Measurements from ENCODE around the gene TMEM63A. TPM values are rescaled to one million over a fixed set of nuclear protein-coding genes. Genes with fewer than 3 reads are reported as not detected.
A peak's percentile ranks its signal among the peaks of the same experiment; 100 is the strongest.

The TMEM63A gene
- total RNA-seq, 1 experiment from 2014 or later: 115 TPM

DNA sequence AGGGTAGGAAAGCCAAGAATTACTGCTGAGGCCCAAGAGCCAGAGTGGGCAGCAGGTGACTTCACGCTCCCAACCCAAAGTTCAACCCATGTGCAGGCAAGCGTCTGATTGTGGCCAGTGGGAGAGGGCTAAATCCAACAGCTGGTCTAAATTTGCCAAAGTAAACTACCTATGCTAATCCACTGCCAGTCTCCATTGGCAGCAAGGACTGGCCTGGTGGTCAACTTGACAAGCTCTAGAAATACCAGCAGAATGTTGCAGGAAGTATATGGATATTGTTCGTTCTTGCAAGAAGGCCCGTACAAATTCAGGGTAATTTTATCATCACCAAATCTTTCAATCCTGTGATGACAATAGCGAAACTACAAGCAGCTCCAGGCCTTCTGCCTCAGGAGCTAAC is 1.5 kb downstream of the TMEM63A start:
- Histone ChIP-seq H3K27ac (peak overlapping the region; percentile 75), H2AFZ (no peak overlapping the region), H3F3A (ENCODE audit: insufficient read depth, low read depth) (peaks cover 48% of the 10 kb centered on the region), H3K4me2 (peak overlapping the region; percentile 94), H3K9me3 (ENCODE audit: insufficient read depth, low read depth) (no peaks in the 10 kb centered on the region), H3K9me2 (ENCODE audit: insufficient read depth) (no peaks in the 10 kb centered on the region), H3K79me2 (ENCODE audit: low read depth) (peaks cover 56% of the 10 kb centered on the region), H4K20me1 (ENCODE audit: insufficient read depth) (0 out of 2 replicates have a peak, but pooled peaks cover 12% of the 10 kb centered on the region), H3K4me1 (replicated peaks; ENCODE audit: insufficient read depth) (peaks cover 62% of the 10 kb centered on the region), H3K4me3 (peak overlapping the region; percentile 92; the same call in 1 of the 2 replicates), H3K36me3 (ENCODE audit: low read depth) (peaks cover 6% of the 10 kb centered on the region; the same call in 1 of the 2 replicates), H3K27me3 (ENCODE audit: insufficient read depth, low read depth) (no peaks in the 10 kb centered on the region)
- CTCF ChIA-PET: interaction anchor here (0.6 kb wide), 1 partner anchor 9 kb away, joined by 3 read pairs; no protein-coding TSS in a partner anchor
- TSS peak; percentile 41 for BruUV-seq (replicated peaks)
- intact Hi-C loops (cut with micrococcal nuclease; ENCODE audit: unreplicated experiment): loop anchor here (2.0 to 5.0 kb wide), 2 partner anchors 96 to 182 kb away; partner anchors contain the start of gene H3-3A
- no peak for DNase-seq
- TF ChIP-seq, protein P1, sequence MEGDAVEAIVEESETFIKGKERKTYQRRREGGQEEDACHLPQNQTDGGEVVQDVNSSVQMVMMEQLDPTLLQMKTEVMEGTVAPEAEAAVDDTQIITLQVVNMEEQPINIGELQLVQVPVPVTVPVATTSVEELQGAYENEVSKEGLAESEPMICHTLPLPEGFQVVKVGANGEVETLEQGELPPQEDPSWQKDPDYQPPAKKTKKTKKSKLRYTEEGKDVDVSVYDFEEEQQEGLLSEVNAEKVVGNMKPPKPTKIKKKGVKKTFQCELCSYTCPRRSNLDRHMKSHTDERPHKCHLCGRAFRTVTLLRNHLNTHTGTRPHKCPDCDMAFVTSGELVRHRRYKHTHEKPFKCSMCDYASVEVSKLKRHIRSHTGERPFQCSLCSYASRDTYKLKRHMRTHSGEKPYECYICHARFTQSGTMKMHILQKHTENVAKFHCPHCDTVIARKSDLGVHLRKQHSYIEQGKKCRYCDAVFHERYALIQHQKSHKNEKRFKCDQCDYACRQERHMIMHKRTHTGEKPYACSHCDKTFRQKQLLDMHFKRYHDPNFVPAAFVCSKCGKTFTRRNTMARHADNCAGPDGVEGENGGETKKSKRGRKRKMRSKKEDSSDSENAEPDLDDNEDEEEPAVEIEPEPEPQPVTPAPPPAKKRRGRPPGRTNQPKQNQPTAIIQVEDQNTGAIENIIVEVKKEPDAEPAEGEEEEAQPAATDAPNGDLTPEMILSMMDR (conservative IDR thresholded peaks at IDR 0.05): no peak
- no peak for TF ChIP-seq EZH2 (IDR thresholded peaks at IDR 0.05; ENCODE audit: low read depth)
- POLR2A ChIA-PET (ENCODE audit: unreplicated experiment): interaction anchor here (1.0 kb wide), 1 partner anchor 23 kb away, joined by 8 read pairs; no protein-coding TSS in a partner anchor

DNA sequence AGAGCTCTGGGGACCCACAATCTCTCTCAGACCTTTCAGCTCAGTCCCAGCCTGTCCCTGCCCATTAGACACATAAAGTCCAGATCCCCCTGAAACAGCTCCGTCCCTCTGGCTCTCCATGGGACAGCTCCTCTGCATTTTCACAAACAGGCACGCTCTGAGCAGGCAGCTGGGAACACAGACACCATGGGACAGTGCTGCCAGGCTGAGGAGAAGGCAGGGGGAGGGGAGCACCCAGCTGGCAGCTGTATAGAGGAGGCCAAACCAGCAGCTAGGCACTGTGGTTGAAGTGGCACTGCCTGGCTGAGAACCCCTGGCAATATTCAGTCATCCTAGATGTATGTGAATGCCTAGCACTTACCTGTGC is 2.0 kb downstream of the TMEM63A start:
- peaks cover 51% of the 10 kb centered on the region for H3F3A ChIP-seq (ENCODE audit: insufficient read depth, low read depth)
- H4K20me1 ChIP-seq (ENCODE audit: insufficient read depth): 0 out of 2 replicates have a peak, but pooled peaks cover 12% of the 10 kb centered on the region
- no peaks in the 10 kb centered on the region for H3K27me3 ChIP-seq (ENCODE audit: insufficient read depth, low read depth)
- TF ChIP-seq EZH2 (IDR thresholded peaks at IDR 0.05; ENCODE audit: low read depth): no peak
- TF ChIP-seq, protein P1 (conservative IDR thresholded peaks at IDR 0.05): no peak
- H3K4me2 ChIP-seq: peak overlapping the region; percentile 94
- BruUV-seq (replicated peaks): no TSS peak
- H3K9me2 ChIP-seq (ENCODE audit: insufficient read depth): no peaks in the 10 kb centered on the region
- H3K79me2 ChIP-seq (ENCODE audit: low read depth): peaks cover 56% of the 10 kb centered on the region
- intact Hi-C loops (cut with micrococcal nuclease; ENCODE audit: unreplicated experiment): loop anchor here (2.0 to 5.0 kb wide), 2 partner anchors 97 to 182 kb away; partner anchors contain the start of gene H3-3A
- H3K27ac ChIP-seq: no peak overlapping the region
- CTCF ChIA-PET: interaction anchor here (0.6 kb wide), 1 partner anchor 8 kb away, joined by 3 read pairs; no protein-coding TSS in a partner anchor
- DNase-seq: no peak
- POLR2A ChIA-PET (ENCODE audit: unreplicated experiment): interaction anchor here (0.6 kb wide), 1 partner anchor 415 kb away, joined by 3 read pairs; no protein-coding TSS in a partner anchor
- no peaks in the 10 kb centered on the region for H3K9me3 ChIP-seq (ENCODE audit: insufficient read depth, low read depth)
- H3K4me3 ChIP-seq: no peak overlapping the region
- H2AFZ ChIP-seq: no peak overlapping the region
- H3K4me1 ChIP-seq (replicated peaks; ENCODE audit: insufficient read depth): peaks cover 64% of the 10 kb centered on the region
- peaks cover 6% of the 10 kb centered on the region; the same call in 1 of the 2 replicates for H3K36me3 ChIP-seq (ENCODE audit: low read depth)

GRCh38 chr1:225879521-225880221 is 2.5 kb downstream of the TMEM63A start:
- TF ChIP-seq, protein P1 (conservative IDR thresholded peaks at IDR 0.05): no peak
- TF ChIP-seq EZH2 (IDR thresholded peaks at IDR 0.05; ENCODE audit: low read depth): no peak
- H3K4me2 ChIP-seq: peak overlapping the region; percentile 94
- peaks cover 56% of the 10 kb centered on the region for H3K79me2 ChIP-seq (ENCODE audit: low read depth)
- no peak overlapping the region for H3K4me3 ChIP-seq
- peaks cover 56% of the 10 kb centered on the region for H3F3A ChIP-seq (ENCODE audit: insufficient read depth, low read depth)
- ChIA-PET CTCF (interaction anchor here (0.6 kb wide), 1 partner anchor 8 kb away, joined by 3 read pairs; no protein-coding TSS in a partner anchor), POLR2A (ENCODE audit: unreplicated experiment) (interaction anchor here (0.6 kb wide), 1 partner anchor 414 kb away, joined by 3 read pairs; no protein-coding TSS in a partner anchor)
- BruUV-seq (replicated peaks): no TSS peak
- peaks cover 6% of the 10 kb centered on the region; the same call in 1 of the 2 replicates for H3K36me3 ChIP-seq (ENCODE audit: low read depth)
- no peaks in the 10 kb centered on the region for H3K9me3 ChIP-seq (ENCODE audit: insufficient read depth, low read depth)
- H3K9me2 ChIP-seq (ENCODE audit: insufficient read depth): no peaks in the 10 kb centered on the region
- DNase-seq: peak; percentile 54 to 72
- no peak overlapping the region for H2AFZ ChIP-seq
- H3K27me3 ChIP-seq (ENCODE audit: insufficient read depth, low read depth): no peaks in the 10 kb centered on the region
- intact Hi-C loops (cut with micrococcal nuclease; ENCODE audit: unreplicated experiment): loop anchor here (2.0 to 5.0 kb wide), 3 partner anchors 97 to 222 kb away; partner anchors contain the start of gene H3-3A
- 0 out of 2 replicates have a peak, but pooled peaks cover 12% of the 10 kb centered on the region for H4K20me1 ChIP-seq (ENCODE audit: insufficient read depth)
- H3K4me1 ChIP-seq (replicated peaks; ENCODE audit: insufficient read depth): peaks cover 69% of the 10 kb centered on the region
- no peak overlapping the region for H3K27ac ChIP-seq

All from PC-9 (cell line).